Epithelial cell of esophagus (primary cell): Measurements from ENCODE around the gene EPHB1.

Experiments used
- DNase-seq: peaks from one replicate; pipeline ENCODE4 v3.0.0; 2010; ENCODE audit warnings: low read depth
- H3K4me3 ChIP-seq: 2 replicates; pipeline ENCODE4 v1.5.1; 2011; ENCODE audit warnings: mild to moderate bottlenecking, low read length, control low read depth
- TF ChIP-seq, protein P1 (sequence below): IDR thresholded peaks from 2 replicates; pipeline ENCODE4 v1.5.1; 2011; ENCODE audit warnings: low read depth, mild to moderate bottlenecking, low read length, control low read depth, inconsistent platforms; ENCODE audit not compliant: insufficient read depth; ENCODE audit errors: missing control alignments

The EPHB1 gene

DNA sequence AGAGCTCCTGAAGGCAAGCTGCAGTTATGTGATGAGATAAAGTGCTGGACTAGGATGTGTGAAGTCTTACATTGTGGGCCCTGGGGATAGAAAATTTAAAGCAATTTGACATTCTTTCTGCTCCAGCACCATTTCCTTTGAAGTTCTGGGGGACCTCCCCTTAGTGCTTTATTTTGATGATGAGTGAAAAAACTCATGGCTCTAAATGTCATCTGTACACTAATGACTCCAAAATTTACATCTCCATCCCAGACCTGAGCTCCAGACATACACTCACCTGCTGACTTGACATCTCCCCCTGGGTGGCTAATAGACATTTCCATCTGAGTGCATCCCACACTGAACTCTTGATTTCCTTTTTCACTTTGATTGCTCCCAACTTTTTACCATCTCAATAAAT is 276.4 kb downstream of the EPHB1 start:
- TF ChIP-seq, protein P1, sequence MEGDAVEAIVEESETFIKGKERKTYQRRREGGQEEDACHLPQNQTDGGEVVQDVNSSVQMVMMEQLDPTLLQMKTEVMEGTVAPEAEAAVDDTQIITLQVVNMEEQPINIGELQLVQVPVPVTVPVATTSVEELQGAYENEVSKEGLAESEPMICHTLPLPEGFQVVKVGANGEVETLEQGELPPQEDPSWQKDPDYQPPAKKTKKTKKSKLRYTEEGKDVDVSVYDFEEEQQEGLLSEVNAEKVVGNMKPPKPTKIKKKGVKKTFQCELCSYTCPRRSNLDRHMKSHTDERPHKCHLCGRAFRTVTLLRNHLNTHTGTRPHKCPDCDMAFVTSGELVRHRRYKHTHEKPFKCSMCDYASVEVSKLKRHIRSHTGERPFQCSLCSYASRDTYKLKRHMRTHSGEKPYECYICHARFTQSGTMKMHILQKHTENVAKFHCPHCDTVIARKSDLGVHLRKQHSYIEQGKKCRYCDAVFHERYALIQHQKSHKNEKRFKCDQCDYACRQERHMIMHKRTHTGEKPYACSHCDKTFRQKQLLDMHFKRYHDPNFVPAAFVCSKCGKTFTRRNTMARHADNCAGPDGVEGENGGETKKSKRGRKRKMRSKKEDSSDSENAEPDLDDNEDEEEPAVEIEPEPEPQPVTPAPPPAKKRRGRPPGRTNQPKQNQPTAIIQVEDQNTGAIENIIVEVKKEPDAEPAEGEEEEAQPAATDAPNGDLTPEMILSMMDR = no peak

GRCh38 chr3:135072431-135072830 is 277.4 kb downstream of the EPHB1 start:
- TF ChIP-seq, protein P1 = no peak
- no peak for DNase-seq
- no peak overlapping the region for H3K4me3 ChIP-seq

More for the DNA sequence above, 276.4 kb downstream of the EPHB1 start:
- no peak for DNase-seq
- H3K4me3 ChIP-seq = no peak overlapping the region

GRCh38 chr3:135075157-135075556 is 280.1 kb downstream of the EPHB1 start:
- no peak overlapping the region for H3K4me3 ChIP-seq
- TF ChIP-seq, protein P1 = no peak
- DNase-seq = no peak

DNA sequence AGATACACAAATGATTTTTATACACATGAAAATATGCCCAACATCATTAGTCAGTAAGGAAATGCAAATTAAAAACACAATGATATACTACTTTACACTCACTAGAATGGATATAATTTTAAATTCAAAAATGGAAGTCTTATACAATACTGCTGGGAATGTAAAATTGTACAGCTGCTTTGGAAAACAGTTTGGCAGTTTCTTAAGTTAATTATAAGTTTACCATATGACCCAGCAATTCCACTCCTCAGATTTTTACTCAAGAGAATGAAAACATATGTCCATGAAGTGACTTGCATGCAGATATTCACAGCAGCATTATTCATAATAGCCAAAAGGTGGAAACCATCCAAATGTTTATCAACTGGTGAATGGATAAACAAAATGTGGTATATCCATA is 281.3 kb downstream of the EPHB1 start:
- TF ChIP-seq, protein P1 = no peak
- H3K4me3 ChIP-seq = no peak overlapping the region
- no peak for DNase-seq

GRCh38 chr3:135077186-135077585 is 282.1 kb downstream of the EPHB1 start:
- H3K4me3 ChIP-seq = no peak overlapping the region
- no peak for DNase-seq
- TF ChIP-seq, protein P1 = no peak

DNA sequence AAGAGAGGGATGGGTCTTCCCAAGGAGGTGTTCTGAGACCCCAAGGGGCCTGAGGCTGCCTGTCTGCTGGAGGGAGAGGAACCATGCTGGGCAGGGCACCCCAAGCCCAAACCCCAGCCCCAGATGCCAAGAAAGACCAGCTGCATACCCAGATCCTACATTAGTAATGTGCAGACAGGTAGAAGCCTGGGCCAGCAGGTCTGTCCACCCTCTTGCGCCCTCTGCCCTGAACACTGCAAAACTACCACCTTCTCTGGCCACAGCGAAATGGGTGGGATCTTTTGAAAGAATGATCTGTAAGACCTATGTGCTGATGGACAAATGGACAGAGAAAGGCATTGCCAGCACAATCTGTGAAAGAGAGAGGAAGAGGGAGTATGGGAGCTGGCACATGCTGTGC is 283.2 kb downstream of the EPHB1 start:
- no peak for DNase-seq
- TF ChIP-seq, protein P1 = no peak
- no peak overlapping the region for H3K4me3 ChIP-seq

- no peak overlapping the region for H3K4me3 ChIP-seq
- no peak for DNase-seq
- TF ChIP-seq, protein P1 = no peak
Observed at GRCh38 chr3:135079095-135079494, 284.0 kb downstream of the EPHB1 start.
